ENCODE data around the gene NR3C1.

Gene NR3C1

DNA sequence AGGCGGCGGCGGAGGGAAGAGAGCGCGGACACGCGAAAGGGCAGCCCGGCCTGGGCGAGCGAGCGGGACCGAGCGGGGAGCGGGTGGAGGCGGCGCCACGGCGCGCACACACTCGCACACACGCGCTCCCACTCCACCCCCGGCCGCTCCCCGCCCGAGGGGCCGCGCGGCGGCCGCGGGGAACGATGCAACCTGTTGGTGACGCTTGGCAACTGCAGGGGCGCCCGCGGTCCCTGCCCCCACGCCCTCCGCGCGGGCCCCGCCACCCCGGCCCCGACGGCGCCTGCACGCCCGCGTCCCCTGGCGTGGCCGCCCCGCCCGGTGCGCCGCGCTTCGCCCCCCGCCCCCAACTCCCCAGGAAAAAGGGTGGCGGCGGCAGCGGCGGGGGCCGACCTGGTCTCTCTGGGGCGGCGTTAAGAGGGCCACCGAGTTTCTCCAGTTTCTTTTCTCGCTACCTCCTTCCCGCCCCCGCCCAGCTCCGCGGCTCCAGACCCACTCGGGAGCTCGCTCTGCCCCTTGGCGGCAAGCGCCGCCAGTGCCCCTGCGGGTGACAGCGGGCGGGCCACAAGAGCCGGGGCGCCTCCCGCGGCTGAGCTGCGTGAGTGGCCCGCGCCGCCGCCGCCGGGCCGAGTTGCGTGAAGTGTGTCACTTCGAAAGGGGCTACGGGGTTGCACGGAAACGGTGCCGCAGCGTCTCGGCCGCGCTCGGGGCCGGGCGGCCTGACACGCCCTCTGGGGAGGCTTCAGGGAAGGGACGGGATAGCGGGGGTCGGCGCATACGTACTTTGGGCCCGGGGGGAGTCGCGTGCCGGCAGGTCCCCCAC, at the start of gene NR3C1:
Gene NR3C1 (minus strand): TSS at position 94 of the 823 bp plus-strand sequence. CDS start 2,847 bp downstream, outside the sequence.
- DNase-seq = no peak

DNA sequence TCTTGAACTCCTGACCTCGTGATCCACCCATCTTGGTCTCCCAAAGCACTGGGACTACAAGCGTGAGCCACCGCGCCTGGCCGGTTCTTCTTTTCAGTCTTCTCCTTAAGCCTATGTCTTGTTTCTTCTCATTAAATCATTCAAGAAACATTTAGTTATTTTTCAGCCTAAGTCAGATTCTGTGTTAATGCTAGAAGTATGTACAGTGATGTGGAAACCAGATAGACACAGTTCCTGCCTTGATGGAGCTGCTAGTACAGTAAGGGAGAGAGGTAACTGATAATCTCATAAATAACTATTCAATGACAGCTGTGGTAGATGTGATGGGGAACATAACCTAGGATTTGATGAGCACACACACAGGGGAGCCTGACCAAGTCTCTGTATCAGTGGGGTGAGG, 46.3 kb upstream of the NR3C1 start:
- no peak for DNase-seq

DNA sequence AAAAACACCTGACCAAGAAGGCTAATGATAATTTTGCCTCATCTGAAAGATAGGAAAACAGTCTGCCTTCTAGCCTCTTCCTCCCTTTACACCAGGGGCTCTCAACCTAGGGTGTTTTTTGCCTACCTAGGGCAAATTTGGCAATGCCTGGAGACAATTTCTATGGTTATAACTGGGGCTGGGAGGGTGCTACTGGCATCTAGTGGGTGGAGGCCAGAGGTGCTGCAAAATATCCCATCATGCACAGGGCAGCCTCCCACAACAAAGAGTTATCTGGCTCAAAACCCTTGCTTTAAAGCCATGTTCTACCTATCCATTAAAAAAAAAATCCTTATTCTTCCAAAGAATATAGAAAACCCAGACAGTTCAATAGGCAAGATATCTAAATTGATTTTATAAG, 45.0 kb upstream of the NR3C1 start:
- no peak for DNase-seq

DNA sequence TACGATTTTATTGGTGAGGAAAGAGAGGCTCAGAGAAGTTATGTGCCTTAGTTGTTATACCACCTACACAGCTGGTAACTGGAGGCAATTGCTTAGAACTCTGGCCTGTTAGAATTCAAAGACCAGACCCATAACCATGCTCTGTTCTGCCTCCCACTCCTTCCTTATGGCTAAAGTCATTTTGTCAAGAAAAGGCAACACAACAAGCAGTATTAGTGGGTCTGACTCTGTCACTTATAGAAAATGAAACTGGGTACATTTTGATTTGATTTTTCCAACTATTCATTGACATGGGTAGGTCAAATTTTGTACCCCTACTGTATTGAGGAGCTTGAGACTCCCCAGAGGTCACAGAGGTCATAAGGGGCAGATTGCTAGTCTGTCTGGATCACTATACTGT, 44.5 kb upstream of the NR3C1 start:
- no peak for DNase-seq

DNA sequence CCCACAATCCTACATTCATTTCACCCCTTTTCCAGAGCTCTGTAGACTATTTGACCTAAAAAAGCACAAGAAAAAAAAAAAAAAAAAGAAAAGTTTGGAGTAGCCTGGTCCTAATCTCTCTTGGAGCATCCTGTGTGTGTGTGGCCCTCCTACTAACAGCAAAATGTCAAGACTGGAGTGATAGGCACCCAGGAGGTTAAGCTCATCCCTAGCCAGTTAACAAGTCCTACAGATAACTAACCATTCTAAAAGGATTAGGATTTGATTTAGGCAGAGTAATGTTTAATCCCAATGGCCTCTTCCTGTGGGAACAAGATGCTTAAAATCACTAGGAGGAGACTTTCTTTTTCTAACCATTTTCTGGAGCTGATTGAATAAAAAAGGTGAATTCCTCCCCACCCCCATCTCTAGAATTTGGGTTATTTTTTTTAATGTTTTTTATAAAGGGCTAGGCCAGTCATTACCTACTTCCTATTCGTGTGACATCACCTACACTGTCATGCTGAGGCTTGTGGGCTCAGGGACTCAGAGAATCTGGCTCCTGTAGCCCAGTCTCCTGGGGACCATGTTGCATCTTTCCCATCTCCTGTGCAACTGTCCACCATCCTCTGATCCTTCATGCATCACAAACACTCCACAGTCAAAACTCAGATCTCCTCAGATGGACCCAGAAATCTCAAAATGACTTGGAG, 43.2 kb upstream of the NR3C1 start:
- DNase-seq = no peak

DNA sequence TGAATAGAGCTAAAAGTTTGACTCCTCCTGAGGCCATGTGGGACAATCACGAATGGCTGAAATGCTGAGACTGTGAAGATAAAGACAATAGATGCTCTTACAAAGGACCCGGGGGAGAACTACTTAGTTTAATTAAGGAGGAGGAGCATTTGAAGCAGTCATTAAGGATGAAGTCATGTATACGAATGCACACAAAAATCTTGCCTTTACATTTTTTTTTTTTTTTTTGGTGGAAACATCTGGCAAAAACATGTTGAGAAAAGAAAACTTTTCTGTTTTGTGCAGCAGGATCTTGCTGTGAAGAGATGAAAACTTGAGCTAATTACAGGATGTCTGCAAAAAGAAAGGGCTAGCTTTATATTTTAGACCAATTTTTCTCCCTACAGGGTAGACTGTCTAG, 42.3 kb upstream of the NR3C1 start:
- no peak for DNase-seq

DNA sequence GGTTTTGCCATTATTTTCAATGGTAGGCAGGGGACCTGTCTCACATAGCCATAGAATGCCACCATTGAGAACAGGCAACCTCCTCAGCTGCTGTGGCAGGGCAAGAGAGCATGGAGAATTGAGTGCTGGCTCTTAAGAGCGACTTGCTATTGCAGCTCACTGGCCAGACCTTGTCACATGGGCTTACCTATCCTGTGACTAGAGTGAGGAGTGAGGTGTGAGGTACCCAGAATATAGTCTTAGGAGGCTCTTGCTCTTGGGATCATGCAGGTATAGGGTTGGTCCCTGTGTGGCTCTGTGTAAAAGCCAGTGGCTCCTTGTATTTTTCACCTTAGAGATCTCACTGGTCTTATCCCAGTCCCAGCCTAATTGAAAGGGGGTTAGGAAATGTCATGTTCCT, 39.8 kb upstream of the NR3C1 start:
- DNase-seq = no peak

DNA sequence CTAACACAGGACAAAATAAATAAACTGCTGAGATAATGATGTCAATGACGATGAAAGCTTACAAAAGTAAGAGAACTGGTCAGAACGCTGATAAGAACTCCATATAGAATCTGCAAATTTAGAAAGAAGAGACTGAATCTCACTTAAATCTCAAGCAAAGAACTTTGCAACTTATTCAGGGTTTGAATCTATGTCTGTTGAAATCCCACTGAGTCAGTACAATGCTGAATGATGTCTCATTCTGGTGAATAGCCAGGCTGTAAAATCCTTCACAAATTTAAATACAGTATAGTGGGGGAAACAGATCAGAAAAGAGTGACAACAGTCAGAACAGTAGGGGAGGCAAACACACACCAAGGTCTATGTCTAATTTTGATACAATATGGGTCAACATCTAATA, 38.9 kb upstream of the NR3C1 start:
- DNase-seq = no peak

DNA sequence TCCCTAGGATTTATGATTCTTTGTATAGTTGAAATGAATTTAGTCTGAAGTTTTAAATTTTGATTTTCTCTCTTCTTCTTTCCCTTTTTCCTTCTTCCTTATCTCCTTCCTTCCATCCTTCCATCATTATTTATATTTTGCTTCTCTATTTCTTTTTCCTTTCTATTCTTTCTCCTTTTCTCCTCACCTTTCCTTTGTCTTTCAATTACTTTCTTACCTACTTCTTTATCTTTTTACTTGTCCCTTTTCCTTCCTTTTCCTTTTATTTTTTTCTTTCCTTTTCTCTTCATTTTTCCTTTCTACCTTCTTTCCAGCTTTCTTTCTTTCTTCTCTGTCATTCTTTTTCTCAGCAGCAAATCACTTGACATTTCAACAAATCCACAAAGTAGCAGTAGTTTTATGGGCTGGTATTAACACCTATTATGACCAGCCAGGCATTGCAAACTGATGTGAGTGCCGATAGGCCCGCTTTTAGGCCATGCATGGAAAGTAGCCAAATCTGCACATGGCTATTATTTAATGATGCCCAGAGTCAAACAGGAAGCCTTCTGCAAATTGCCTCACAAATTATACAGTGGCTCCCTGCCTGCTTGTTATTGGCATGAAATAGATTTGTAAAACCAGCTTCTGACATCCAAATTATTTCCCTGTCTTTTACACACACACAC, 37.1 kb upstream of the NR3C1 start:
- DNase-seq = no peak

DNA sequence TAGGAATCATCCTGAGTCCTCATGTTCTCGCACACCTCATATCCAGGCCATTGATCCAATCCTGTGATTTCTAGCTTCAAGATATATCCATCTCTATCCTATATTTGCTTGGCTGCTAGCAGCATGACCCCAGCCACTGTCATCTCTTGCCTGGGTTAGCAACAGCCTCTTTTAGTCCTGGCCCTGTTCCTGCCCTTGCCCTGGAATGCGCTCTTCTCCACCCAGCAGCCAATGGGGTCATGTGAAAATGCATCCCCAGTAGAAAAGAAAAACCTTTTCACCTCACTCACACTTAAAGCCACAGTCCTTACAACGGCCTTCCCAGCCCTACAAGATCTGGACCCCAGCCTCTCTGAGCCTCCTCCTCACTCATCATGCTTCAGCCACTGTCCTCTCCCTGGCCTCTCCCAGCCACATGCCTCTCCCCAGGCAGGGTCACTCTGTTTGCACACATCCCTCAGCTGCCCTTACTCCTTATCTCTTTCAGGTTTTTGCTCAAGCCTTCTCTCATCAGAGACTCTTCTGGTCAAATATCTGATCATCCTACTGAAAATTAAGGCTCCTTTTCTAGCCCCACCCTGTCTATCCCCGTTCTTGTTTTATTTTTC, 34.3 kb upstream of the NR3C1 start:
- DNase-seq = no peak

DNA sequence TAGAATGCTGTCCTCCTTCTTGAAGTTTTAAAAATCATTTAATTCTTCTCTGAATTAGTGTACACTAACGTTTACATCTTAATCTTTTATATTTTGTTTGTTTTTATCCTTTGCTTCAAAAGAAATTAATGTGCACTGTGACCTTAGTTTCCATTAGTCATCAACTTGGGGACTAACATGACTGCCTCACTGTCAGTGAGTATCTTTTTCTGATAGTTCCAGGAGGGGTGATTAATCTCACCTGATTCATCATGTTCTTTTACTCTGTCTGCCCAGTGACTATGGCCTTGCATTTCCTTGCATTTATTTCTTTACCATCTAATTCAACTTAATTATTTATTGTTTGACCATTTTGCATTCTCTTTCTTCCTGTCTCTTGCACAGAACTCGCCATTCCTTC, 33.4 kb upstream of the NR3C1 start:
- no peak for DNase-seq

DNA sequence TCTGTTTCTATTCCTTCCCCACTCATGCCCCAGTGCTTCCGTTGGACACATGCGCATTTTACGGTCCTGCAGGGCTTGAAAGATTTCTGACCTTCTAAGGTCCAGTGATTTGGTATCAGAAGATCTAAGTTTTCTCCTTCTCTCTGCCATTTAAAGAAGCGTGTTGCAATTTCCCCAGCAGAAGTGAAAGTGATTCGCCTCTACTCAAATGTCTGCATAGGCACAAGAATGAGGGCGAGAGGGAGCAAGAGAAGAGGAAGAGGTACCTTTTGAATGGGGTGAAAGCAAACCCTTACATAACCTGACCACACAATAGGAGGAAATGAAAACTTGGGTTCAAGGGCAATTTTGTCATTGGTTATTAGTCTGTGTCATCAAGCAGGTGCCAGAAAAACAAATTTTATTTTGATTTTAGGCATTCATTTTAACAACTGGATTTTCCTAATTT, 31.7 kb upstream of the NR3C1 start:
- DNase-seq = no peak

DNA sequence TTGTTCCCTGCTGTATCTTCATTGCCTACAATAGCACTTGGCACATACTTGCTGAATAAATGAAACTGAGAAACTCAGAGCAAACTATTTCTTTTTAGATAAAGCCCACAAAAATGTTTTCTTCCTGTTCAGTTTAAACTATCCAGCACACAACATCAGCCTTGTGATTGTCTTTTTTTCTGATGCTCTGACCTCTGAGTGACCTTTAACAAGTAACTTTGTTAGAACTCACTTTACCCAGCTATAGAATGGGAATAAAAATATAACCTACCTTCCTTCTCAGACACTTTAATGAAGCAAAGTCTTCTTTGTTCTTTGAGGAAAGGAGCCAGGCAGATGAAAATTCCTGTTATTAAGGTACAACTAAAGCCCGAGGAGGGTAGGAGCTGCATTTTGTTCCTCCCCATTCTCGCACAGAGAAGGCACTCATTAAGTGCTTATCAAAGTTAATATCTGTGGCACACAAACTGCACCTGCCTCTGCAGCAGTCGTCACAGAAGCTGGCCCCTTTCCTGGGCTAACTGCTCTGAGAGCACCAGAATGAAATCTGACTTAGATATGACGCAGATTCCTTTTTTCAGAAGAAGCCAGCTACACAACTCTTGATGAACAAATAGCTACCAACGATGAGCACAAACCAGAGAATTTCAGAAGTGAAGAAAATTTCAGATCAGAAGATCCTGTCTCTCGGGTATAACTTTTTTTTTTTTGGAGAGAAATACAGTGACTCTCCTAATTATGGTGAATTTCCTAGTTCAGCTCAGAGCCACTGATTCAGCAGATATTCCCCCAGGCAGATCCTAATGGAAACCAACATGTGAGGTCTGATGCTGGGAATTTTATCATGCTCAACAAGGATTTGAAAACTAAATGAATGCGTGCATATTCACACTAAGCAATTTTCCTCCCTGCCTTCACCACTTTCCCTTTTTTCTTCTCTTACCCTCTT, 31.0 kb upstream of the NR3C1 start:
- DNase-seq = no peak

DNA sequence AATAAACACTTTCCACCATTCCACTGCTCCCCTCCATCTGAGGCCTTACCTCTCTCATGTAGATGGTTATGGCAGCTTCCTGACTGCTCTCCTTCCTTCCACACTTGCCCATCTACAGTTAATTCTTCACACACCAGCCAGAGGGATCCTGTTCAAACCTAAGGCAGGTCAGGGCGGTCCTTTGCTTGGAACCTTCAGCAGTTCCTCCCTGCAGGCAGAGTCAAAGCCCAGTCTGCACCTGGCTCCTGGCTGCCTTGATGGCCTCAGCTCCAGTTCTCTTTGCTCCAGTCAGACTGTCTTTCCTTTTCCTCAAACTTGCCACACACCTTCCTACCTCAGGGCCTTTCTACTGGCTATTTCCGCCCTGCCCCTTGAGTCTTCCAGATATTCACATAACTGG, 30.2 kb upstream of the NR3C1 start:
- DNase-seq = no peak

DNA sequence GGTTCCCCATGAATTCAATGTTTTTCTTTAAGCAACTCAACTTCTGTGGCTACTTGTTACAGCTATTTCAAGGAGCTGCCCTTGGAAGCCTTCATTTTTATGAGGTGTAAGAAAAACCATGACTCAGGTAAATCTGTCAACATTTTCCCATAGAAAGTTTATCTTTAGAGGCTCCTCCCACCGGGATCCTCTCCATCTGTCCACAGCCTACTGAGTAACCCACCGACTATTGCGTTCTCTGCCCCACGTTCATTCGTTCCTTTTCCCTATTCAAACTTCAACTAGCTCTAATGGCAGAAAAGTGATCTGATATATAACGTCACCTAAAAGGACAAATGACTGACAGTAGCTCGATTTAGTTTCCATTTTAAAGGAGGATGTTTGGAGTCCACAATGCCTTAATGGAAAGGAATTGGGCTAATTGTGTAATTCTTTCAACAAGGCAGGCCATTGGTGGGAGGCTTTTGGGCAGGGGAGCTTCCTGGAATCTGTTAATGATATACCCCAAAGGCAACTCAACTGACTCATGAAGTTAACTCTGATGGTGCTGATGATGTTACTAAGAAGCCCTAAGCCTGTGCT, 29.3 kb upstream of the NR3C1 start:
- no peak for DNase-seq

DNA sequence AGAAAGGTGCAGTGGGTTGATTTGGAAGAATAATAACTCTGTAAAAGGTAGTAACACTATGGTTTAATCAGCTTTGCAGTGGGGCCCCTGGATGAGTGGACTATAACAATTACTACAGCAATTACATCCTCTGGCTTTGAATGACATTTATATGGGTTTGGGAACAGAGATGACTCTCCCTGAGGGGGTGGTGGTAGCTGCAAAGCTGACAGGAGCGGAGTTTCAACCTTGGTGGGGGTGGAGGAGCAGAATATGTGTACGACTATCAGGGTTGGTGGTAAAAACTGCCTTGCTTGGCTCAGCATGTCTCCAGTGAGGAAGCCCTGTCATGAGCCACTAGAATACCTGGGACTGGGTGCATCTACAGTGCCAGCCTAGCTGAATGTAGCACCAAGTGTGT, 28.3 kb upstream of the NR3C1 start:
- DNase-seq = no peak

DNA sequence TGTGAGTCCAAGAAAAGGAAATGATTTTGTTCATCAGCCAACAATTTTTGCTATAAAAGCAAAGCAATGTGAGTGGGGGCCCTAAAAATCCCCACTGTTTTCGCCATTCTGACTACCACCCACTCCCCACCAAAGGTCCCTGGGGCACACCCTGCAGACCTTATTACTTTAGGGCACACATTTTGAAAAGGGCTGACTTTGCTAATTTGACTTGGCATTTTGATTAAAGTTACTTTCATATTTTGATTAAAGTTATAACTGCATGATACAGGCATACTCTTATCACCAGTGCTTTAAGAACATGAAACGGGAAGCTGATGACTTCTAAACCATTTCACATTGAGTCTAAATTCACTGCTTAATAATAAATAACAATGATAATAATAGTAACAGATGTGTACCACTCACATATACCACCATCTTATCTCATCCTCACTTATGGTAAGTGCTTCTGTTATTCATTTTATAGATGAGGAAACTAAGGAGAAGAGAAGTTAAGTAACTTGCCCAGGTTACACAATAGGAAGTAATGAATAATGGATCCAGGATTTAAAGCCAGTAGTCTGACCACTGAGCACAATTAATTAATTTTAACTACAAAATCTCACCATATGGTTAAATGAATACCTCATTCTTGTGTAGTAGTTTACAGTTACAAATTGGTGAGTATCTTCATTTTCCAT, 25.4 kb upstream of the NR3C1 start:
- DNase-seq = no peak

DNA sequence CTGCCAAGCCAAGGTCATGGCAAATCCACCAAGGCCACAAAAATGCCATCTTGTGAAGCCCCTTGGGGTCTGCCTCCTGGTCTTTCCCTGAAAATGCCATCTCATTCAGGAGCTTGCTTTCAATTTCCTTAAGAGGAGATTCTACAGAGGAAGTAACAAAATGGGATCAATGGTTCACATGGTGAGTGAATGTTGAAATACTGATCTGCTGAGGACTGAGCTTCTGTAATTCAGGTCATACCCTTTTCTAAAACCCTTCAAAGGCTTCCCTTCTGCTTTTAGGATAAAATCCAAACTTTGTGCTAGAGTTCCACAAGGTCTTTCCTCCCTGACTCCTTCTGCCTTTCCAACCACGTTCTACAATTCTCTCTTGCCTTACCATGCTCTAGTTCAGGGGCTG, 24.7 kb upstream of the NR3C1 start:
- DNase-seq = no peak

DNA sequence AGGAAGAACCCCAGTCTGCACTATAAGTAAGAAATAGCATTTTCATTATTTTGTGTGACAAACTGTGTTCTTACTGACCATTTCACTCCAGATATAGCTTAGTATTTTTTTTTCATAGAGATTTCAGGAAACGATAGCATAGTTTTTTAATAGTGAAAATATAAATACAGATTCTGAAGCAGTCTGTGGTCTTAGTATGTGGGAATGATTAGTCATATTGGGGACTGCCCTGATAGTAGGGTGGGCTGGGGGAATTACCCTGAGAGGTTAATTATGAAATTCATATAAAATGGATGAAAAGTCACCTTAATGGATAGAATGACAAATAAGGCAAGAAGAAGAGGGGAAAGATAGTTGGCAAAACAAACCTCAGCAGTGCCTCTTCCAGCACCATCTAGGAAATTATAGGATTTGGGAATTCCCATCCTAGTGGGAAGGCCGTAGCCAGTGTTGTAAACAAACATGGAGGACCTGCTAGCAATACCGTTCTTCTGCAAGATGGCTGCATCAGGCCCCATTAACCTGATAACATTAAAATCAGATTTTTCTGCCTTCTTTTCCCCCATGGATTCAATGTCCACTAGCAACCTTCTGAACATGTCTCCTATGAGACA, 23.7 kb upstream of the NR3C1 start:
- no peak for DNase-seq

DNA sequence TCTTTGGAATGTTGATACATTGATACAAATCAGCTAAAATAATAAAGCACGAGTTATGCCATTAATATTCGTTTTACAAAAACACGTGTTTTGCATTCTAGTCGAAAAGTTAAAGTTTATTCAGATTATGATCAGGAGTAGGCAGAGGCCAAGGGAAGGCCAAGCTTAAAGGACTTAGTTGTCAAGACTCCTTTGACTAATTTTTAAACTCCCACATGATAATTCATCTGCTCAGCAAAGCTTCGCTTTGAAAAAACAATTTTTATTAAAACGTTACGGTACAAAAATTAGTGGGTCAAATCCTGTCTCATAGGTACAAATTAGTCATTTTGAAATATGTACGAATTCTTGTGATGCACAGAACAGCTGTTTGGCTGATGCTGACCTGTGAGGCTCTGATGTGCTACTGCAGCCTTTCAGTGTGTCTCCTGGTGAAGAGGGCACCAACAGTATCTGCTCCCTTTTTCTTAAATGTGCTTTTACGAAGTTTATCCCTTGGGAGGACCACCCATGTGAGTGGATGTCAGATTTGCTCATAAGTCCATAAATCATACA, 23.0 kb upstream of the NR3C1 start:
- DNase-seq = no peak

DNA sequence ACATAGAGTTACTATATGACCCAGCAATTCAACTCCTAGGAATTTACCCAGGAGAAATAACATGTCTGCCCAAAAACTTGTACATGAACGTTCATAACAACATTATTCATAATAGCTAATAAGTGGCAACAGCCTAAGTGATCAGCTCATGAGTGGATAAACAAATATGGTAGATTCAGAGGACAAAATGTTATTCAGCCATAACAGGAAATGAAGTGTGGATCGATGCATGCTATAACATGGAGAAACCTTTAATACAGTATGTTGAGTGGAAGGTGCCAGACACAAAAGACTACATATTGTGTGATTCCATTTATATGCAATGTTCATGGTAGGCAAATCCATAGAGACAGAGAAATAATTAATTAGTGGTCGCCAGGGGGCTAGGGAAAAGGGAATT, 22.3 kb upstream of the NR3C1 start:
- no peak for DNase-seq
